ENCODE data around the gene RAX.

- TF ChIP-seq, protein P1, sequence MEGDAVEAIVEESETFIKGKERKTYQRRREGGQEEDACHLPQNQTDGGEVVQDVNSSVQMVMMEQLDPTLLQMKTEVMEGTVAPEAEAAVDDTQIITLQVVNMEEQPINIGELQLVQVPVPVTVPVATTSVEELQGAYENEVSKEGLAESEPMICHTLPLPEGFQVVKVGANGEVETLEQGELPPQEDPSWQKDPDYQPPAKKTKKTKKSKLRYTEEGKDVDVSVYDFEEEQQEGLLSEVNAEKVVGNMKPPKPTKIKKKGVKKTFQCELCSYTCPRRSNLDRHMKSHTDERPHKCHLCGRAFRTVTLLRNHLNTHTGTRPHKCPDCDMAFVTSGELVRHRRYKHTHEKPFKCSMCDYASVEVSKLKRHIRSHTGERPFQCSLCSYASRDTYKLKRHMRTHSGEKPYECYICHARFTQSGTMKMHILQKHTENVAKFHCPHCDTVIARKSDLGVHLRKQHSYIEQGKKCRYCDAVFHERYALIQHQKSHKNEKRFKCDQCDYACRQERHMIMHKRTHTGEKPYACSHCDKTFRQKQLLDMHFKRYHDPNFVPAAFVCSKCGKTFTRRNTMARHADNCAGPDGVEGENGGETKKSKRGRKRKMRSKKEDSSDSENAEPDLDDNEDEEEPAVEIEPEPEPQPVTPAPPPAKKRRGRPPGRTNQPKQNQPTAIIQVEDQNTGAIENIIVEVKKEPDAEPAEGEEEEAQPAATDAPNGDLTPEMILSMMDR (tag by site-specific recombination; IDR thresholded peaks at IDR 0.05): no peak
- no peak for TF ChIP-seq RBAK (tag by site-specific recombination; IDR thresholded peaks at IDR 0.05)
- no peak for TF ChIP-seq ZNF558 (tag by site-specific recombination; IDR thresholded peaks at IDR 0.05)
- TF ChIP-seq MZF1 (tag by site-specific recombination; IDR thresholded peaks at IDR 0.05; ENCODE audit: borderline replicate concordance): no peak
- TF ChIP-seq, protein P2, sequence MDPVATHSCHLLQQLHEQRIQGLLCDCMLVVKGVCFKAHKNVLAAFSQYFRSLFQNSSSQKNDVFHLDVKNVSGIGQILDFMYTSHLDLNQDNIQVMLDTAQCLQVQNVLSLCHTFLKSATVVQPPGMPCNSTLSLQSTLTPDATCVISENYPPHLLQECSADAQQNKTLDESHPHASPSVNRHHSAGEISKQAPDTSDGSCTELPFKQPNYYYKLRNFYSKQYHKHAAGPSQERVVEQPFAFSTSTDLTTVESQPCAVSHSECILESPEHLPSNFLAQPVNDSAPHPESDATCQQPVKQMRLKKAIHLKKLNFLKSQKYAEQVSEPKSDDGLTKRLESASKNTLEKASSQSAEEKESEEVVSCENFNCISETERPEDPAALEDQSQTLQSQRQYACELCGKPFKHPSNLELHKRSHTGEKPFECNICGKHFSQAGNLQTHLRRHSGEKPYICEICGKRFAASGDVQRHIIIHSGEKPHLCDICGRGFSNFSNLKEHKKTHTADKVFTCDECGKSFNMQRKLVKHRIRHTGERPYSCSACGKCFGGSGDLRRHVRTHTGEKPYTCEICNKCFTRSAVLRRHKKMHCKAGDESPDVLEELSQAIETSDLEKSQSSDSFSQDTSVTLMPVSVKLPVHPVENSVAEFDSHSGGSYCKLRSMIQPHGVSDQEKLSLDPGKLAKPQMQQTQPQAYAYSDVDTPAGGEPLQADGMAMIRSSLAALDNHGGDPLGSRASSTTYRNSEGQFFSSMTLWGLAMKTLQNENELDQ (tag by site-specific recombination; IDR thresholded peaks at IDR 0.05; ENCODE audit: low read depth): no peak
- no peak for TF ChIP-seq ZNF341 (tag by site-specific recombination; IDR thresholded peaks at IDR 0.05; ENCODE audit: low read depth)
- no peak for TF ChIP-seq ZNF239 (tag by site-specific recombination; IDR thresholded peaks at IDR 0.05)
- TF ChIP-seq ZNF670 (tag by site-specific recombination; IDR thresholded peaks at IDR 0.05; ENCODE audit: low read depth): no peak
These were observed 38.4 kb upstream of the RAX start for GRCh38 chr18:59311631-59312030.

All from HEK293 (cell line).